SK-N-SH treated with all-trans-retinoic acid at 6 μM for 48 hours (cell line): ENCODE measurements around the gene ROBO3.

Experiments used
- ATAC-seq: fragments of 200-7000 bp; cut with Tn5 transposase; 3 replicates; pipeline ENCODE4 v1.9.1; 2020; ENCODE audit warnings: mild to moderate bottlenecking, moderate library complexity
- ARNTL ChIP-seq: fragments of 450-650 bp; formaldehyde crosslinking; IDR thresholded peaks from 2 replicates; pipeline ENCODE4 v1.5.0; 2020; ENCODE audit warnings: low read depth, mild to moderate bottlenecking, moderate library complexity, borderline replicate concordance
- BACH2 ChIP-seq: fragments of 250-450 bp; sonication (Bioruptor Pico); IDR thresholded peaks from 2 replicates; pipeline ENCODE4 v1.9.0; 2021; ENCODE audit warnings: mild to moderate bottlenecking, borderline replicate concordance
- CSDC2 ChIP-seq: fragments of 250-450 bp; sonication (Bioruptor Pico); IDR thresholded peaks from 2 replicates; pipeline ENCODE4 v1.5.0; 2020; ENCODE audit warnings: mild to moderate bottlenecking, moderate library complexity
- ESRRG ChIP-seq: fragments of 250-450 bp; sonication (Bioruptor Pico); IDR thresholded peaks from 2 replicates; pipeline ENCODE4 v1.6.1; 2021; ENCODE audit warnings: mild to moderate bottlenecking
- GLIS3 ChIP-seq: fragments of 250-450 bp; sonication (Bioruptor Pico); IDR thresholded peaks from 2 replicates; pipeline ENCODE4 v1.5.0; 2020; ENCODE audit warnings: mild to moderate bottlenecking, moderate library complexity
- ISL1 ChIP-seq: fragments of 250-450 bp; sonication (Bioruptor Pico); IDR thresholded peaks from 2 replicates; pipeline ENCODE4 v2.1.2; 2022; ENCODE audit warnings: mild to moderate bottlenecking, moderate library complexity
- OSR1 ChIP-seq: fragments of 250-450 bp; sonication (Bioruptor Pico); IDR thresholded peaks from 2 replicates; pipeline ENCODE4 v1.8.0; 2022; ENCODE audit warnings: moderate library complexity, mild to moderate bottlenecking, inconsistent platforms
- PPARA ChIP-seq: fragments of 250-450 bp; sonication (Bioruptor Pico); IDR thresholded peaks from 2 replicates; pipeline ENCODE4 v1.5.0; 2020; ENCODE audit warnings: mild to moderate bottlenecking, borderline replicate concordance
- RARB ChIP-seq: fragments of 250-450 bp; sonication (Bioruptor Pico); IDR thresholded peaks from 2 replicates; pipeline ENCODE4 v1.8.0; 2021; ENCODE audit warnings: mild to moderate bottlenecking, moderate library complexity
- SNAI2 ChIP-seq: fragments of 250-450 bp; sonication (Bioruptor Pico); IDR thresholded peaks from 2 replicates; pipeline ENCODE4 v1.5.0; 2020; ENCODE audit warnings: mild to moderate bottlenecking, moderate library complexity
- TCF4 ChIP-seq: fragments of 250-450 bp; sonication (Bioruptor Pico); IDR thresholded peaks from 2 replicates; pipeline ENCODE4 v1.8.0; 2021; ENCODE audit warnings: mild to moderate bottlenecking, moderate library complexity, borderline replicate concordance
- TOX ChIP-seq: fragments of 250-450 bp; sonication (Bioruptor Pico); IDR thresholded peaks from 2 replicates; pipeline ENCODE4 v1.8.0; 2021; ENCODE audit warnings: mild to moderate bottlenecking, moderate library complexity, borderline replicate concordance
- ZC3H10 ChIP-seq: fragments of 250-450 bp; sonication (Bioruptor Pico); IDR thresholded peaks from 2 replicates; pipeline ENCODE4 v1.5.1; 2021; ENCODE audit warnings: mild to moderate bottlenecking, moderate library complexity
- ZFP3 ChIP-seq: fragments of 250-450 bp; sonication (Bioruptor Pico); IDR thresholded peaks from 2 replicates; pipeline ENCODE4 v1.5.0; 2020; ENCODE audit warnings: mild to moderate bottlenecking, moderate library complexity
- ZFP30 ChIP-seq: fragments of 450-650 bp; formaldehyde crosslinking; IDR thresholded peaks from 2 replicates; pipeline ENCODE4 v1.5.0; 2022; ENCODE audit warnings: mild to moderate bottlenecking, moderate library complexity
- ZNF565 ChIP-seq: fragments of 450-650 bp; formaldehyde crosslinking; conservative IDR thresholded peaks from 2 replicates; pipeline ENCODE4 v1.5.0; 2020; ENCODE audit warnings: low read depth, mild to moderate bottlenecking, moderate library complexity
- ZNF70 ChIP-seq: fragments of 450-650 bp; formaldehyde crosslinking; IDR thresholded peaks from 2 replicates; pipeline ENCODE4 v1.5.0; 2020; ENCODE audit warnings: mild to moderate bottlenecking, moderate library complexity
- ZNF8 ChIP-seq: fragments of 450-650 bp; formaldehyde crosslinking; IDR thresholded peaks from 2 replicates; pipeline ENCODE4 v1.5.0; 2020; ENCODE audit warnings: mild to moderate bottlenecking, moderate library complexity
- TF ChIP-seq, protein P1 (sequence below): fragments of 250-450 bp; sonication (Bioruptor Pico); IDR thresholded peaks from 2 replicates; pipeline ENCODE4 v1.5.1; 2020; ENCODE audit warnings: low read depth, mild to moderate bottlenecking, moderate library complexity
- TF ChIP-seq, protein P2 (sequence below): fragments of 250-450 bp; sonication (Bioruptor Pico); IDR thresholded peaks from 2 replicates; pipeline ENCODE4 v1.5.1; 2021; ENCODE audit warnings: mild to moderate bottlenecking, moderate library complexity
- TF ChIP-seq, protein P3 (sequence below): fragments of 250-450 bp; sonication (Bioruptor Pico); IDR thresholded peaks from 2 replicates; pipeline ENCODE4 v1.5.0; 2020; ENCODE audit warnings: mild to moderate bottlenecking, moderate library complexity
- TF ChIP-seq, protein P4 (sequence below): fragments of 250-450 bp; sonication (Bioruptor Pico); IDR thresholded peaks from 2 replicates; pipeline ENCODE4 v1.8.0; 2021; ENCODE audit warnings: low read depth, mild to moderate bottlenecking, moderate library complexity, borderline replicate concordance

ROBO3 gene

DNA sequence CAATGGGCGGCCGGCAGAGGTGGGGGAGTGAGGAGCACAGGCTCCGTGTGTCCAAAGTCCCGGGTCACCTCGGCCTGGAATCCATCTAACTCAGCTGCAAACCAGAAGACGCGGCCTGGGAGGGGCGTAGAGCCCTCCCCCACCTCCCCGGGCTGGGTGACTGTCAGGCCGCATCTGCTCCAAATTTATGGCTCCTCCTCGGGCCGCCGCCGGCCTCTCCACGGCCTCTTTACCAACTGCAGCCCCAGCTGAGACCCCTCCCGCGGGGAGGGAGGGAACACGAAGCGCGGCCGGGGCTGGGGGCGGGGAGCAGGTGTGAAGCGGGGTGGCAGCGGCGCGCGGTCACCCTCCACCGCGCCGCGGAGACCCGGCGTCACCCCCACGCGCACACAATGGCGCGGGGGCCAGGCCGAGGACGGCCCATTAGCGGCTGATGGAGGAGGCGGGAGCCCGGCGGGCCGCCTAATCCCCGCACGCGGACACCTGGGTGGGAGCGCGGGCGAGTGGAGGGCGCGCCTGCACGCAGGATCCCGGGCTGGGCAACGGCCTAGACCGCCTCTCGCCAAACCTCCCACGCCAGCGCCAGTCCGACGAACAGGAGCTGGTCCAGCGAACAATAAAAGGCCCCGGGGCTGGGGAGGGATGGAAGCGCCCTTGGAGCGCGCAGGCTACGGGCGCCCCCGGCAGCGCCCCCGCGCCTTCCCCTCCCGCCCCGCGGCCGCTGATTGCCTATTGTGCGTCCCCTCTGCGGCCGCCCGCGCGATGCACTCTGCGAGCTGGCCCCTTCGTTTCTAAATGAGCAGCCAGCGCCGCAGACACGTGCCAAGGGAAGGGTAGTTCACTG lies 25.9 kb upstream of the ROBO3 start:
- TF ChIP-seq ZNF70 (CRISPR knock-in tag) (no peak), ESRRG (CRISPR knock-in tag) (no peak), ZNF565 (CRISPR knock-in tag) (no peak), GLIS3 (CRISPR knock-in tag) (no peak), ZC3H10 (no peak), SNAI2 (no peak), ZNF8 (CRISPR knock-in tag) (no peak), ARNTL (CRISPR knock-in tag) (no peak), BACH2 (CRISPR knock-in tag) (no peak), ISL1 (CRISPR knock-in tag) (no peak)
- TF ChIP-seq, protein P1, sequence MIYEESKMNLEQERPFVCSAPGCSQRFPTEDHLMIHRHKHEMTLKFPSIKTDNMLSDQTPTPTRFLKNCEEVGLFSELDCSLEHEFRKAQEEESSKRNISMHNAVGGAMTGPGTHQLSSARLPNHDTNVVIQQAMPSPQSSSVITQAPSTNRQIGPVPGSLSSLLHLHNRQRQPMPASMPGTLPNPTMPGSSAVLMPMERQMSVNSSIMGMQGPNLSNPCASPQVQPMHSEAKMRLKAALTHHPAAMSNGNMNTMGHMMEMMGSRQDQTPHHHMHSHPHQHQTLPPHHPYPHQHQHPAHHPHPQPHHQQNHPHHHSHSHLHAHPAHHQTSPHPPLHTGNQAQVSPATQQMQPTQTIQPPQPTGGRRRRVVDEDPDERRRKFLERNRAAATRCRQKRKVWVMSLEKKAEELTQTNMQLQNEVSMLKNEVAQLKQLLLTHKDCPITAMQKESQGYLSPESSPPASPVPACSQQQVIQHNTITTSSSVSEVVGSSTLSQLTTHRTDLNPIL (CRISPR knock-in tag), result no peak
- TF ChIP-seq, protein P2, sequence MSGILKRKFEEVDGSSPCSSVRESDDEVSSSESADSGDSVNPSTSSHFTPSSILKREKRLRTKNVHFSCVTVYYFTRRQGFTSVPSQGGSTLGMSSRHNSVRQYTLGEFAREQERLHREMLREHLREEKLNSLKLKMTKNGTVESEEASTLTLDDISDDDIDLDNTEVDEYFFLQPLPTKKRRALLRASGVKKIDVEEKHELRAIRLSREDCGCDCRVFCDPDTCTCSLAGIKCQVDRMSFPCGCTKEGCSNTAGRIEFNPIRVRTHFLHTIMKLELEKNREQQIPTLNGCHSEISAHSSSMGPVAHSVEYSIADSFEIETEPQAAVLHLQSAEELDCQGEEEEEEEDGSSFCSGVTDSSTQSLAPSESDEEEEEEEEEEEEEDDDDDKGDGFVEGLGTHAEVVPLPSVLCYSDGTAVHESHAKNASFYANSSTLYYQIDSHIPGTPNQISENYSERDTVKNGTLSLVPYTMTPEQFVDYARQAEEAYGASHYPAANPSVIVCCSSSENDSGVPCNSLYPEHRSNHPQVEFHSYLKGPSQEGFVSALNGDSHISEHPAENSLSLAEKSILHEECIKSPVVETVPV (CRISPR knock-in tag), result no peak
- TF ChIP-seq, protein P3, sequence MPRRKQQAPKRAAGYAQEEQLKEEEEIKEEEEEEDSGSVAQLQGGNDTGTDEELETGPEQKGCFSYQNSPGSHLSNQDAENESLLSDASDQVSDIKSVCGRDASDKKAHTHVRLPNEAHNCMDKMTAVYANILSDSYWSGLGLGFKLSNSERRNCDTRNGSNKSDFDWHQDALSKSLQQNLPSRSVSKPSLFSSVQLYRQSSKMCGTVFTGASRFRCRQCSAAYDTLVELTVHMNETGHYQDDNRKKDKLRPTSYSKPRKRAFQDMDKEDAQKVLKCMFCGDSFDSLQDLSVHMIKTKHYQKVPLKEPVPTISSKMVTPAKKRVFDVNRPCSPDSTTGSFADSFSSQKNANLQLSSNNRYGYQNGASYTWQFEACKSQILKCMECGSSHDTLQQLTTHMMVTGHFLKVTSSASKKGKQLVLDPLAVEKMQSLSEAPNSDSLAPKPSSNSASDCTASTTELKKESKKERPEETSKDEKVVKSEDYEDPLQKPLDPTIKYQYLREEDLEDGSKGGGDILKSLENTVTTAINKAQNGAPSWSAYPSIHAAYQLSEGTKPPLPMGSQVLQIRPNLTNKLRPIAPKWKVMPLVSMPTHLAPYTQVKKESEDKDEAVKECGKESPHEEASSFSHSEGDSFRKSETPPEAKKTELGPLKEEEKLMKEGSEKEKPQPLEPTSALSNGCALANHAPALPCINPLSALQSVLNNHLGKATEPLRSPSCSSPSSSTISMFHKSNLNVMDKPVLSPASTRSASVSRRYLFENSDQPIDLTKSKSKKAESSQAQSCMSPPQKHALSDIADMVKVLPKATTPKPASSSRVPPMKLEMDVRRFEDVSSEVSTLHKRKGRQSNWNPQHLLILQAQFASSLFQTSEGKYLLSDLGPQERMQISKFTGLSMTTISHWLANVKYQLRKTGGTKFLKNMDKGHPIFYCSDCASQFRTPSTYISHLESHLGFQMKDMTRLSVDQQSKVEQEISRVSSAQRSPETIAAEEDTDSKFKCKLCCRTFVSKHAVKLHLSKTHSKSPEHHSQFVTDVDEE (CRISPR knock-in tag), result no peak
- TF ChIP-seq, all 23 proteins: peak for 0
- no peak for ATAC-seq

DNA sequence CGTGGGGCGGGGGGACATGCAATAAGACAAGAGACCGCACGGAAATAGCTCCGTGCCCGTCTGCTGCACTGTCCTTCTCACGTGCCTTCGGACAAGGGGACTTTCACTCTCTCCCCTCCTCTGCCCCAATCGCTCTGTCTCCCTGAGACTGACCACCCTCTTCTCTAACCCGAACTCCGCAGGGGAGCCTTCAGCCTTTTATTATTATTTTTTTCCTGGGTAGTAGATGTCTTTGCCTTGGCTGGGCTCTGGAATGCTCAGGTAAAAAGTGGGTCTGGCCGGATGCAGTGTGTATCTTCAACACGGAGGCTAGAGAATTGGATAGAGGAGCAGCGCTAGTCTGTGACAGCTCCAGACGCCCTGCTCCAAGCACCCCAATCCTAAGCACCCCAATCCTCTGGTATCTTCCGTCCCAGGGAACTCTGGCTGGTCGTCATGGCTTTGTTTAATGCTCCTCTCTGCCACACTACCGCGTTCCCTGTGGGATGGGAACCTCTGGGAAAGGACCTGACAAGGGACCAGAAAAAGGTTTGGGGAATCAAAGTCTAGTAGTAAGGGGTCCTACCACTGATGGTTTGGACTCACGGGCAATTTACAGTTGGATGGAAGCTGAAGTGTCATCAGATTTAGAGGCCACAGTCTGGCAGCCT lies 25.1 kb upstream of the ROBO3 start:
- no peak for TF ChIP-seq ZNF8 (CRISPR knock-in tag)
- no peak for TF ChIP-seq ZNF565 (CRISPR knock-in tag)
- TF ChIP-seq ZC3H10, result no peak
- TF ChIP-seq TOX (CRISPR knock-in tag), result no peak
- no peak for TF ChIP-seq OSR1
- TF ChIP-seq CSDC2, result no peak
- TF ChIP-seq RARB (CRISPR knock-in tag), result no peak
- TF ChIP-seq TCF4 (CRISPR knock-in tag), result no peak
- TF ChIP-seq, protein P4, sequence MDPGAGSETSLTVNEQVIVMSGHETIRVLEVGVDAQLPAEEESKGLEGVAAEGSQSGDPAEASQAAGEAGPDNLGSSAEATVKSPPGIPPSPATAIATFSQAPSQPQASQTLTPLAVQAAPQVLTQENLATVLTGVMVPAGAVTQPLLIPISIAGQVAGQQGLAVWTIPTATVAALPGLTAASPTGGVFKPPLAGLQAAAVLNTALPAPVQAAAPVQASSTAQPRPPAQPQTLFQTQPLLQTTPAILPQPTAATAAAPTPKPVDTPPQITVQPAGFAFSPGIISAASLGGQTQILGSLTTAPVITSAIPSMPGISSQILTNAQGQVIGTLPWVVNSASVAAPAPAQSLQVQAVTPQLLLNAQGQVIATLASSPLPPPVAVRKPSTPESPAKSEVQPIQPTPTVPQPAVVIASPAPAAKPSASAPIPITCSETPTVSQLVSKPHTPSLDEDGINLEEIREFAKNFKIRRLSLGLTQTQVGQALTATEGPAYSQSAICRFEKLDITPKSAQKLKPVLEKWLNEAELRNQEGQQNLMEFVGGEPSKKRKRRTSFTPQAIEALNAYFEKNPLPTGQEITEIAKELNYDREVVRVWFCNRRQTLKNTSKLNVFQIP (CRISPR knock-in tag), result no peak
- TF ChIP-seq ZFP30 (CRISPR knock-in tag), result no peak
- no peak for TF ChIP-seq ZFP3 (CRISPR knock-in tag)
- ATAC-seq, result no peak

DNA sequence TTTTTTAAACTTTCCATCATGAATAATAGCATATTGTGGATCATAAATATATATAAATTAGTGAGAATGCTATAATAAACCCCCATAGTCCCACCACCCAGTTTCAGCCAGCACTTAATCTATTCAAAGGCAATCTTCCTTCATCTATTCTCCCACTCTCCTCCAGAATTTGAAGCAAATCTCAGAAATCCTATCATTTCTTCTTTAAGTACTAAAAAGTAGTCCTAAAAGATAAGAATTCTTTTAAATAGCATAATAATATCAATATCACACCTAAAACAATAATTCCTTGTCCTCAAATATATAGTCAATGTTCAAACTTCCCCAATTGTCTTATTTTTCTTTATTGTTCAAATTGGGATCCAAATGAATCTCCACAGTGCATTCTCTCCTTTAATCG lies 24.6 kb upstream of the ROBO3 start:
- ATAC-seq, result no peak
- TF ChIP-seq ZFP3 (CRISPR knock-in tag), result no peak
- TF ChIP-seq CSDC2, result no peak
- no peak for TF ChIP-seq ZC3H10
- no peak for TF ChIP-seq ZNF8 (CRISPR knock-in tag)
- no peak for TF ChIP-seq SNAI2
- TF ChIP-seq OSR1, result no peak
- TF ChIP-seq, protein P1 (CRISPR knock-in tag), result no peak
- TF ChIP-seq, protein P2 (CRISPR knock-in tag), result no peak
- no peak for TF ChIP-seq ESRRG (CRISPR knock-in tag)
- no peak for TF ChIP-seq PPARA
- TF ChIP-seq, protein P3 (CRISPR knock-in tag), result no peak
